SJSA1 (cell line): Measurements from ENCODE around the gene CCNE1. TPM values are rescaled to one million over a fixed set of nuclear protein-coding genes. Genes with fewer than 3 reads are reported as not detected.
"Not testable (repeated sequence)": the region's sequence is repeated elsewhere in the genome, so short reads cannot be mapped to it uniquely, and the experiment has no call there.

ENCODE experiments used
- DNase-seq, 2 experiments: peaks; one replicate each; pipeline ENCODE4 v3.0.0-alpha.2; 2015 to 2020; ENCODE audit warnings: low spot score in 2 of 2, low read depth in 1 of 2
- H3K27ac ChIP-seq: fragments of 250-450 bp; sonication (Bioruptor Pico); 2 replicates; pipeline ENCODE4 v1.5.1; 2020; ENCODE audit warnings: mild to moderate bottlenecking, moderate library complexity
- H3K27me3 ChIP-seq: fragments of 250-450 bp; sonication (Bioruptor Pico); replicated peaks from 2 replicates; pipeline ENCODE4 v1.5.1; 2020; ENCODE audit warnings: mild to moderate bottlenecking, moderate library complexity
- H3K36me3 ChIP-seq: fragments of 250-450 bp; sonication (Bioruptor Pico); 2 replicates; pipeline ENCODE4 v1.5.1; 2020; ENCODE audit warnings: mild to moderate bottlenecking
- H3K4me1 ChIP-seq: fragments of 250-450 bp; sonication (Bioruptor Pico); replicated peaks from 2 replicates; pipeline ENCODE4 v1.6.1; 2021; ENCODE audit warnings: mild to moderate bottlenecking
- H3K4me3 ChIP-seq: fragments of 250-450 bp; sonication (Bioruptor Pico); 2 replicates; pipeline ENCODE4 v1.5.1; 2020; ENCODE audit warnings: mild to moderate bottlenecking
- H3K9me3 ChIP-seq: fragments of 250-450 bp; sonication (Bioruptor Pico); replicated peaks from 2 replicates; pipeline ENCODE4 v1.5.1; 2020; ENCODE audit warnings: mild to moderate bottlenecking
- total RNA-seq: library from RNA; depleted of rRNA; stranded (reverse); fragments of >200 nt; shearing (Covaris generic); gene quantifications from 2 replicates; pipeline ENCODE4 v1.2.3, GENCODE V29; 2014

The CCNE1 gene
- total RNA-seq, 1 experiment from 2014 or later: 24.4 TPM

GRCh38 chr19:29813642-29814041, 1.9 kb downstream of the CCNE1 start:
- H3K9me3 ChIP-seq: no peaks in the 10 kb centered on the region
- H3K27ac ChIP-seq: no peak overlapping the region
- peaks cover 12% of the 10 kb centered on the region for H3K4me1 ChIP-seq
- H3K4me3 ChIP-seq: no peak overlapping the region
- no peaks in the 10 kb centered on the region for H3K27me3 ChIP-seq
- no peak for DNase-seq
- H3K36me3 ChIP-seq: peaks cover 46% of the 10 kb centered on the region

GRCh38 chr19:29815231-29815630, 3.4 kb downstream of the CCNE1 start:
- Histone ChIP-seq H3K36me3 (peaks cover 57% of the 10 kb centered on the region), H3K9me3 (no peaks in the 10 kb centered on the region), H3K27ac (no peak overlapping the region), H3K27me3 (no peaks in the 10 kb centered on the region), H3K4me3 (no peak overlapping the region), H3K4me1 (peaks cover 12% of the 10 kb centered on the region)
- DNase-seq: no peak

GRCh38 chr19:29817316-29817715, 5.5 kb downstream of the CCNE1 start:
- H3K36me3 ChIP-seq: peaks cover 76% of the 10 kb centered on the region
- no peak for DNase-seq
- H3K27me3 ChIP-seq: no peaks in the 10 kb centered on the region
- no peak overlapping the region for H3K27ac ChIP-seq
- H3K9me3 ChIP-seq: no peaks in the 10 kb centered on the region
- H3K4me1 ChIP-seq: peaks cover 6% of the 10 kb centered on the region
- H3K4me3 ChIP-seq: no peak overlapping the region

GRCh38 chr19:29819300-29819699, 7.5 kb downstream of the CCNE1 start:
- Histone ChIP-seq H3K27me3 (no peaks in the 10 kb centered on the region), H3K4me3 (no peak overlapping the region), H3K9me3 (no peaks in the 10 kb centered on the region), H3K27ac (no peak overlapping the region), H3K4me1 (no peaks in the 10 kb centered on the region), H3K36me3 (peaks cover 66% of the 10 kb centered on the region)
- DNase-seq: no peak

- H3K4me3 ChIP-seq: no peak overlapping the region
- H3K4me1 ChIP-seq: no peaks in the 10 kb centered on the region
Measured at GRCh38 chr19:29819986-29820385, 8.2 kb downstream of the CCNE1 start.

GRCh38 chr19:29823581-29824330, 12.0 kb downstream of the CCNE1 start:
- H3K4me1 ChIP-seq: no peaks in the 10 kb centered on the region
- H3K36me3 ChIP-seq: peaks cover 38% of the 10 kb centered on the region
- no peak overlapping the region for H3K4me3 ChIP-seq
- no peak for DNase-seq
- no peaks in the 10 kb centered on the region for H3K27me3 ChIP-seq
- no peaks in the 10 kb centered on the region for H3K9me3 ChIP-seq
- no peak overlapping the region for H3K27ac ChIP-seq

More at GRCh38 chr19:29819986-29820385, 8.2 kb downstream of the CCNE1 start:
- no peaks in the 10 kb centered on the region for H3K27me3 ChIP-seq
- H3K36me3 ChIP-seq: peaks cover 62% of the 10 kb centered on the region
- DNase-seq: no peak
- no peaks in the 10 kb centered on the region for H3K9me3 ChIP-seq
- no peak overlapping the region for H3K27ac ChIP-seq

GRCh38 chr19:29825263-29825662, 13.5 kb downstream of the CCNE1 start:
- H3K4me1 ChIP-seq, H3K27me3 ChIP-seq, H3K9me3 ChIP-seq, H3K27ac ChIP-seq, DNase-seq, H3K4me3 ChIP-seq: not testable (repeated sequence)
- peaks cover 27% of the 10 kb centered on the region for H3K36me3 ChIP-seq

- DNase-seq: no peak
- no peak overlapping the region for H3K4me3 ChIP-seq
Measured at GRCh38 chr19:29831041-29831548, 19.3 kb downstream of the CCNE1 start.

GRCh38 chr19:29831686-29832085, 19.9 kb downstream of the CCNE1 start:
- Histone ChIP-seq H3K9me3 (no peaks in the 10 kb centered on the region), H3K4me1 (peaks cover 9% of the 10 kb centered on the region; the same call in 1 of the 2 replicates), H3K27me3 (peaks cover 11% of the 10 kb centered on the region; the same call in 1 of the 2 replicates), H3K27ac (no peak overlapping the region), H3K4me3 (no peak overlapping the region), H3K36me3 (no peaks in the 10 kb centered on the region)
- no peak for DNase-seq

More at GRCh38 chr19:29831041-29831548, 19.3 kb downstream of the CCNE1 start:
- Histone ChIP-seq H3K36me3 (no peaks in the 10 kb centered on the region), H3K27ac (no peak overlapping the region), H3K9me3 (no peaks in the 10 kb centered on the region), H3K4me1 (peaks cover 9% of the 10 kb centered on the region; the same call in 1 of the 2 replicates), H3K27me3 (peaks cover 11% of the 10 kb centered on the region; the same call in 1 of the 2 replicates)

- H3K4me3 ChIP-seq: no peak overlapping the region
- H3K27ac ChIP-seq: no peak overlapping the region
- H3K27me3 ChIP-seq: peaks cover 11% of the 10 kb centered on the region; the same call in 1 of the 2 replicates
- no peaks in the 10 kb centered on the region for H3K36me3 ChIP-seq
- DNase-seq: no peak
- H3K9me3 ChIP-seq: no peaks in the 10 kb centered on the region
- H3K4me1 ChIP-seq: peaks cover 9% of the 10 kb centered on the region; the same call in 1 of the 2 replicates
Measured at GRCh38 chr19:29832801-29833200, 21.0 kb downstream of the CCNE1 start.

- Histone ChIP-seq H3K9me3 (no peaks in the 10 kb centered on the region), H3K4me3 (no peak overlapping the region), H3K27me3 (peaks cover 11% of the 10 kb centered on the region; the same call in 1 of the 2 replicates), H3K27ac (no peak overlapping the region), H3K36me3 (no peaks in the 10 kb centered on the region), H3K4me1 (peaks cover 9% of the 10 kb centered on the region; the same call in 1 of the 2 replicates)
- DNase-seq: no peak
Measured at GRCh38 chr19:29833614-29834261, 21.9 kb downstream of the CCNE1 start.

GRCh38 chr19:29834991-29835846, 23.4 kb downstream of the CCNE1 start:
- no peaks in the 10 kb centered on the region for H3K9me3 ChIP-seq
- peaks cover 9% of the 10 kb centered on the region; the same call in 1 of the 2 replicates for H3K27me3 ChIP-seq
- H3K4me3 ChIP-seq: no peak overlapping the region
- no peak overlapping the region for H3K27ac ChIP-seq
- peaks cover 9% of the 10 kb centered on the region; the same call in 1 of the 2 replicates for H3K4me1 ChIP-seq
- no peak for DNase-seq
- H3K36me3 ChIP-seq: no peaks in the 10 kb centered on the region

- Histone ChIP-seq H3K27me3 (peaks cover 6% of the 10 kb centered on the region; the same call in 1 of the 2 replicates), H3K36me3 (no peaks in the 10 kb centered on the region), H3K9me3 (no peaks in the 10 kb centered on the region), H3K4me1 (peaks cover 15% of the 10 kb centered on the region), H3K4me3 (no peak overlapping the region), H3K27ac (no peak overlapping the region)
- DNase-seq: no peak
Measured at GRCh38 chr19:29836409-29836825, 24.6 kb downstream of the CCNE1 start.
